Loucy (cell line): ENCODE results near the gene PBX1.

ENCODE experiments used
- EZH2phosphoT487 ChIP-seq: fragments of 200-600 bp; IDR thresholded peaks from 2 replicates; pipeline ENCODE4 v1.6.1; 2018; ENCODE audit warnings: antibody characterized with exemption, mild to moderate bottlenecking, moderate library complexity, borderline replicate concordance
- TF ChIP-seq, protein P1 (sequence below): fragments of 200-600 bp; sonication (generic); conservative IDR thresholded peaks from 2 replicates; pipeline ENCODE4 v1.5.1; 2014; ENCODE audit warnings: mild to moderate bottlenecking, antibody characterized with exemption, low read length

DNA sequence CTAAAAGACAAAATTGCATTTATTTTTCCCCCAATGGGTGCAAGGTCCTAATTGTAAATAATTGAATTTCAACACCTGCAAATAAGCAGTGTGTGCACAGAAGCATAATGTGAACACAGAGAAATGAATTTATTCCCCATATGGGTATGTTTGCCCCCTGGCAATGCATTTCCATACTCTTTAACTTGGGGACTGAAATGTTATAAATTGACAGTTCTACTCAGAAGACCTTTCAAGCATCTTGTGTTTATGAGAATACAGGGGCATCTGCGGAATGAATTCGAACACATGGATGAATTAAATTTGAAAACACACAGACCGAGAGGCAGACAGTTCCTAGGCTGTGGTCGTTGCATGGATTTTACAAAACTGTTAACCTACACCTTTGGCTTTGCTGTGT is 3.5 kb downstream of the PBX1 start:
- TF ChIP-seq, protein P1, sequence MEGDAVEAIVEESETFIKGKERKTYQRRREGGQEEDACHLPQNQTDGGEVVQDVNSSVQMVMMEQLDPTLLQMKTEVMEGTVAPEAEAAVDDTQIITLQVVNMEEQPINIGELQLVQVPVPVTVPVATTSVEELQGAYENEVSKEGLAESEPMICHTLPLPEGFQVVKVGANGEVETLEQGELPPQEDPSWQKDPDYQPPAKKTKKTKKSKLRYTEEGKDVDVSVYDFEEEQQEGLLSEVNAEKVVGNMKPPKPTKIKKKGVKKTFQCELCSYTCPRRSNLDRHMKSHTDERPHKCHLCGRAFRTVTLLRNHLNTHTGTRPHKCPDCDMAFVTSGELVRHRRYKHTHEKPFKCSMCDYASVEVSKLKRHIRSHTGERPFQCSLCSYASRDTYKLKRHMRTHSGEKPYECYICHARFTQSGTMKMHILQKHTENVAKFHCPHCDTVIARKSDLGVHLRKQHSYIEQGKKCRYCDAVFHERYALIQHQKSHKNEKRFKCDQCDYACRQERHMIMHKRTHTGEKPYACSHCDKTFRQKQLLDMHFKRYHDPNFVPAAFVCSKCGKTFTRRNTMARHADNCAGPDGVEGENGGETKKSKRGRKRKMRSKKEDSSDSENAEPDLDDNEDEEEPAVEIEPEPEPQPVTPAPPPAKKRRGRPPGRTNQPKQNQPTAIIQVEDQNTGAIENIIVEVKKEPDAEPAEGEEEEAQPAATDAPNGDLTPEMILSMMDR = no peak
- TF ChIP-seq EZH2phosphoT487 = no peak
